HG02759 (cell line): ENCODE data around the gene SMAD3.
"Not testable (repeated sequence)": the region's sequence is repeated elsewhere in the genome, so short reads cannot be mapped to it uniquely, and the experiment has no call there.

Source experiments
- ATAC-seq: cut with Tn5 transposase; IDR thresholded peaks from one replicate; pipeline ENCODE4 v1.9.1; 2021; ENCODE audit warnings: mild to moderate bottlenecking, moderate library complexity; ENCODE audit not compliant: unreplicated experiment

Gene SMAD3

DNA sequence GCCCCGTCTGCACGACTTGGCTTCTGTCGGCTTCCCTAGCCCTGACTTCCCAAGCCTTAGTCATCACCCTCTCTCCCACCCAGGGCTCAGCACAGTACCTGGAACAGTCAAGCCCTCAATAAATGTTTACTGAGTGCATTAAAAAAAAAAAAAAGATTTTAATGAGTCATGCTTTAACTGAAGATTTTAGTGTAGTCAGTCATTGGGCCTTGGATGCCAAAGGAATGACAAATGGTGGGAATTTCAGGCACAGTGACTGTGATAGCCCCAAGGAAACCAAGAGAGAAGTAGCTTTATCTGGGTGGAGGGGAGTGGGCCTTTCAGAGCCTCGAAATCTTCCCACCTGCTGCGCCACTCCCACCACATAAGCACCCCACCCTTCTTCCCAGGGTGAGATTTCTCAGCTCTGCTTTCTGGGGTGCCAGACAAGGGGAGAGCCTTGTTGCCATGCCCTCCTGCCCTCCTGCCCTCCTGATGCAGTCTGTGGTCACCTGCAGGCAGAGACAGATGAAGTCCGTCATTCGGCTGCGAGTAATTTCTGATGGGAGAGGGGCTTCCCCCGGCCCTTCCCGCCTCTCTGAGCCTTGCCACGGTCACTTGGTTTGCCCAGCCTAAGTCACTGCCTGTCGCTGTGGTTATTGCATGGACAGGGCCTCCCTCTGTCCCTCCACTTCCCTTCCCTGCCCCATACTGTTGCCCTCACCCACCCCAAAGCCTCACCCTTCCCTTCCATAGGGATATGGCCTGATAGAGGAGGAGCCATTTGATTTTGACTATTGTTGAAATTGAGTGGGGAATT is 41.8 kb downstream of the SMAD3 start:
- ATAC-seq, result no peak

DNA sequence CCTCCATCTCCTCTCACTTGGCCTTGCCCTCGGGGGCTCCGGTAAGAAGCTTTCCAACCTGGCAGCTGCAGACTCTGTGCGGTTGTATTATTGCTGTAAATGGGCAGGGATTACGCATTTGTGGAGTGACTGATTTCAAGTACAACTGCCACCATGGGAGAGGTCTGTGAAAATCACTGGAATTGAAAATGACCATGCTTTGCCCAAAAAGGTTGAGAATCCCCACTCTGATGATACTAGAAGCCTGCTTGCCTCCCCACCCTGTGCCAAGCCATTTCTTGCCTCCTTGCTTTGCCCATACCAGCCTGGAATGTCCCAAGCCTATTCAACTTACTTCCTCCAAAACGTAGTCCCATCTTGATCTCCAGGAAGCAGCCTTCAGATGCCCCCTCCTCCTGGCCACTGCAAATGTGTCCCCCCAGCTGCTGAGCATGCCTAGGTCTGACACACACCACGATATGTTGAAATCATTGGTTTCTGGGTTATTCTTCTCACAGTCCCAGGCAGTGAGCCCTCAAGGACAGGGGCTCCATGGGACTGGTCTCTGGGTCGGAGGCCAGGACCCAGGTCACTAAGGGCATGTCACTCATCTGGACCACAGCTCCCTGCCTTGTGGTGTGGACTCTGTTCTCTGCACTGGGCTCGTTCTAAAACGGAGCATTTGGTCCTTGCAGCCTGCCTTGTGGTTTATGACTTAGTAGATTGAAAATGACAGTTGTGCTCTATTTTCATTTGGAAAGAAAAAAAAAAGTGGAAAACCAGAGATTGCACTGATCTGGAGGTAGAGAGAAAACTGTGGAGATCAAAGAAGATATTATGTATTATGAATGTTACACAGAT is 42.9 kb downstream of the SMAD3 start:
- no peak for ATAC-seq

DNA sequence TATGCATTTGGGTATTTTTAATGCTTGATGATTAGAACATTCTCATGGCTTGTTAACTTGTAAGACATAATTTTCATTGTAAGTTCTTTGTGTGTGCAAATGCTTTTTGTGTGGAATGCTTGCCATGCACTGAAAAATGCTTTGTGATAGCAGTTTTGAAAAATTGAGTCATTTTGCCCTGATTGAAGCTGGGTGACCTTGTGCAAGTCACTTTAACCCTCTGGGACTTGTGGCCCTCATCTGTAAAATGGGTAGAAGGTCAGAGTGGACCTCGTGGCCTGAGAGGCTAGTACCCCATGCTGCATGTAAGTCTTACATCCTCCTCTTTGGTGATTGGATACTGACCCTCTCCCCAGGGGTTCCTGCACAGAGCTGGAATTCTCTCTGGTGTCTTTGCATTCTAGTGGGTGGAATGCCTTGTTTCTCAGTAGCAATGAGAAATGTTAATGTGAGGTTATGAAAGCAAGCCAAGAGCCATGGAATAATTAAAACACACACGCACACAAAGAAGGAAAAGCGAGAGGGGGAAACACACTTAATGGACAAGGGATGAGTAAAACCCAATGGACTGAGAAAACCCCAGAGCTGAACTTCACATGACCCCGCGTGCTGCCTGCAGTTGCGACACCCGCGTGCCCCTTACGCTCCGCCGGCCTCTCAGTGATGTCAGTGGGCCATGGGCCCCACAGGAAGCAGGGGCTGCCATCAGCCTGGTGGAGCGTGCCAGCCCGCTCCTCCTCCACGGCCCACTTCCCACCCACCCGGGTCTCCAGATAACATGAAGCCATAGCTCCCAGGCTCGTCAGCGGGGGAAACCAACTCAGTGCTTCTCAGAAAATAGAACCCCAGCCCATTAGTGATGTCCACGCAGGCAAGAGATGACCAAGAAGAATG is 44.0 kb downstream of the SMAD3 start:
- peak; percentile 83 for ATAC-seq

DNA sequence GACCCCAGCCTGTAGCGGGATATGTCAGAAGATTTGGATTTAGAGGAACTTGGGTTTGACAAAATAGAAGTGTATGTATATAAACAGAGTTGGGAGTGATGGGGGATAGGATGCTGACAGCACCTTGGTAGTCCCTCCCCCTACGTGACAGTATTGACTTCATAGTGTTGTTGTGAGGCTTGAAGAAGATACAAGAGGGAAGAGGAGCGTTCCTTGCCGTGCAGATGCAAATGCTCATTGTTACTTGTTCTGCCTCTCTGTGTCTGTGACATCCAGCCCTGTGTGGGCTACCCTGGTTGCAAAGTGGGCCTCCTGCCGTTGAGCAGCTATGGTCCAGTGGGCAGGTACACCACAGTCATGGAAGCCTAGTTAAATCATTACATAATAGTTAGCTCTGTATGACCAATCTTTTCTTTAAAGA is 45.0 kb downstream of the SMAD3 start:
- ATAC-seq, result peak; percentile 60

DNA sequence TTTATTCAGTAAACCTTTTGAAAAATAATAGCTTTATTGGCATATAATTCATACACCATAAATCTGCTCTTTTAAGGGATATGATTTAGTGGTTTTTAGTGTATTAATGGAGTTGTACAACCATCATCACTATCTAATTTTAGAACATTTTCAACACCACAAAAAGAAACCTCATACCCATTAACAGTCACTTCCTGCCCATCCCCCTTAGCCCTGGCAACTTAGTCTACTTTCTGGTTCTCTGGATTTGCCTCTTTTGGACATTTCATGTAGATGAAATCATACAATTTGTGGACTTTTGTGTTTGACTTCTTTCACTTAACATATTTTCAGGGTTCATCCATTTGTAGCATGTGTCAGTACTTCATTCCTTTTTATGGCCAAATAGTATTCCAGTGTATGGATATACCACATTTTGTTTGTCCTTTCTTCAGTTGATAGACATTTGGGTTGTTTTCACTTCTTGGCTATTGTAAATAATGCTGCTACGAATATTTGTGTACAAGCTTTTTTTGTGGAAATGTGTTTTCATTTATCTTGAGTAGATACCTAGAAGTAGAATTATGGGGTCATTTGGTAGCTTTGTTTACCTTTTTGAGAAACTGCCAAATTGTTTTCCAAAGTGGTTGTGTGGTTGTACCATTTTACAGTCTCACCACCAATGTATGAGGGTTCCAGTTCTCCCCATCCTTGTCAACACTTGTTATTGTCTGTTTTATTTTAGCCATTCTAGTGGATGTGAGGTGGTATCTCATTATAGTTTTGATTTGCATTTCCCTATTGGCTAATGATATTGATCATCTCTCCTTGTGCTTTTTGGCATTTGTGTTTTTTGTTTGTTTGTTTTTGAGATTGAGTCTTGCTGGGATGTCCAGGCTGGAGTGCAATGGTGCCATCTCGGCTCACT is 45.8 kb downstream of the SMAD3 start:
- ATAC-seq, result no peak

DNA sequence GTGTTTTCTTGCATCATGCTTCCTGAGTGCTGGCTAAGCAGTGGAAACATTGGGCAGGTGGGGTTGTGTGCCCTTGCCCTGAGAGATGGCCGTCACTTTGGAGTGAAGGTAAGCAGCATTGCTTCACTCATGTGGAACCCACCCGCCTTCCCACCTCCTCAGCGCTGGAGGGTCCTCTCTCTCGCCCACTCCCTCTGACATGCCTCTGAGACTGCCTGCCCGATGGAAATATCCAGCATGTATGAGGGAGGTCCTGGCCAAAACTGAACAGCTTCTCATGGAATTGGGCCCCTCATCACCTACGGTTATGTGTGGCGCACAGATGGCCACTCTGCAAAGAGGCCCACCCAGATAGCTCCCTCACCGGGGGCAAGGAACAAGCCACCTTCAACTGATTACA is 48.6 kb downstream of the SMAD3 start:
- no peak for ATAC-seq

DNA sequence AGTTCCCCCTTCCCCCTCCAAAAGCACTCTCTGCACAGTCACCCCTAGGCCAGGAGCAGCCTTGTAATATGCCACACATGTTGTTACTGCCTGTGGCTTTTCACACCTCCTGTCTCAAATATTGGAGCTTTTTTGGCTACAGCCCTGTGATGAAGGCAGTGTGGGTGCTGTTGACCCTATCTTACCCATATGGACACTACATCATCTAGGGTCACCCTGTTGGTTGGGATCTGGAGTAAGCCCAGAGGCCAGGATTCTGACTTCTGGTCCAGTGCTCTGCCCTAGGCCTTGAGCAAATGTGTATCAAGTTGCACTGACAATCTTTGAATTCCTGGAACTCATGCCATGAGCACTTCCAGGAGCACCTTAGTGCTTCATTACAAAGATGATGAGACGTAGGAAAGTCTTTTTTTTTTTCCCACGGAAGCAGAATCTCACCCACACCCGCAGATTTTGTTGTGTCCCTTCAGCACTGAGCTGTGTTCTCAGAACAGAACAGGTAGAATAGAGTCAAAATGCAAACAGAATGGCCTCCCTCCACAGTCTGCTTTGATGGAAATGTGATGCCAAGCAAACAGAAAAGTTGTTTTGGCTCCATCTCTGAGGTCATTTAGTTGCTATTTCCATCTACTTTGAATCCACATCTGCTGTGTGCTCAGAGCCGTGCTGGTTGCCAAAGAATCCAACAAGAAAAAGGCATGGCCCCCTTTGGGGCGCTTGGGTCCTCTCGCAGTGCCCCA is 49.6 kb downstream of the SMAD3 start:
- ATAC-seq, result no peak

DNA sequence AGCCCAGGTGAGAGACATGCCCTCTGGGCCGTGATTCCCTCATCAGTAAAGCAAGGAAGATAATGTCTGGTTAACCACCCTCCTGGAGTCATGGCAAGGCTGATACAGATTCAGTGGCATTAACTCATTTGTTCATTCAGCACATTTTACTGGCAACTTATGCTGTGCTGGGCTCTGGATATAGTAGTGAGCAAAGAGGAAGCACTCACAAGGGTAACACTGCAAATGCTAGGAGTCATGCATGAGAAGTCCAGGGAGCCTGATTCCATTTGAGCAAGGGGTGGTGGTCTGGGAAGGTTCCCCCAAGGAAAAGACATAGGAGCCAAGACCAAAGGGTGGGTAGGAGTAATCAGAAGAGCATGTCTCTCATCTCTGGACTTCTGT is 50.2 kb downstream of the SMAD3 start:
- no peak for ATAC-seq

DNA sequence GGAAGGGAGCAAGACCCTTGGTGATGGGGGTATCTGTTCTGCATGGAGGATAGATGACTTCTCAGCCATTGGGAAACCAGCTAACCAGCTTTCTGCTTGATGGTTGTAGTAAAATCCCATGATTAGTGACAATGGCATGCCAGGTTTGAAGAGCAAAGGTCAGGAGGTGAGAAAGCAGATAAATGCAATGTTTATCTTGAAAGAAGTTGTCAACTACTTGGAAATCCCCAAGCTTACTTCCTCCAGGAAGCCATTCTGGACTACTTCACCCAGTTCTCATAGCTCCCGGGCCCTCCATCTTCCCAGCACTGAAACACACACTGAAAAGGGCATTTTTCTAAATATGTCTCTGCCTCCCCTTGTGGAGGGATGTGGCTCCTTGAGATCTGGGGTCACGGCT is 51.3 kb downstream of the SMAD3 start:
- no peak for ATAC-seq

DNA sequence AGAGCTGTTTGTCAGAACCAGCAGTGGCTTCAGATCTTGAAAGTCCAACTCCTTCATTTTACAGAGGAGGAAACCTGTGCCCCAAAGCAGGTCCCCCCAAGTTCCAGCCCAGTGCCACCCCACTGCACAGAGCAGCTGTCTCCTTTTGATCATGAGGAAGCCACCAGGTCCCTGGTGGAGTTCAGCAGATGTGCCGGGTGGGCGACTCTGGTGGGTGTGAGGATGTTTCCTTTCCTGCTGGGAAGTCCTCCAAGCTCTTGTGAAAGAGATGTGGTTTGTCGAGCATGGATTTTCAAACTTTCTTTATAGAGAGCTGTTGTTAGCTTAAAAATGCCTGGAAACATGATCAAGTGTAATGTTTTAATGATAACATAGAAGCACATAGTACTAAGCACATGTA is 52.0 kb downstream of the SMAD3 start:
- no peak for ATAC-seq

DNA sequence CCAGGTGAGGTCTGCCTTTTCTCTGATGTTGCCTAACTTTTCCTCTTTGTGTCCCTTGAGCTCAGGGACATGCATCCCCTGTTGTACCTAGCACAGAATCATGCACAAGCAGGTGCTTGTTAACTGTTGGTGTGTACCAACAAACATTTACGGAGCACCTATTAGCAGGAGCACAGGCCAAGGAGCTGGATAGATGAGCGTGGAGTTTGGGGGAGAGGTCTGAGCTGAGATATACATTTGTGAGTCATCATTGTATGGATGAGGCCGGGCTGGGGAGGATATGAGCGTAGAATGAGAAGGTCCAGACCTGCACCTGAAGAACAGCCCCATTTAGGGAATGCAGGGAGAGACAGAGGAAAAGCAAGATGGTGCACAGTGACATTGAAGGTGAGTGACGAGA is 53.4 kb downstream of the SMAD3 start:
- no peak for ATAC-seq

DNA sequence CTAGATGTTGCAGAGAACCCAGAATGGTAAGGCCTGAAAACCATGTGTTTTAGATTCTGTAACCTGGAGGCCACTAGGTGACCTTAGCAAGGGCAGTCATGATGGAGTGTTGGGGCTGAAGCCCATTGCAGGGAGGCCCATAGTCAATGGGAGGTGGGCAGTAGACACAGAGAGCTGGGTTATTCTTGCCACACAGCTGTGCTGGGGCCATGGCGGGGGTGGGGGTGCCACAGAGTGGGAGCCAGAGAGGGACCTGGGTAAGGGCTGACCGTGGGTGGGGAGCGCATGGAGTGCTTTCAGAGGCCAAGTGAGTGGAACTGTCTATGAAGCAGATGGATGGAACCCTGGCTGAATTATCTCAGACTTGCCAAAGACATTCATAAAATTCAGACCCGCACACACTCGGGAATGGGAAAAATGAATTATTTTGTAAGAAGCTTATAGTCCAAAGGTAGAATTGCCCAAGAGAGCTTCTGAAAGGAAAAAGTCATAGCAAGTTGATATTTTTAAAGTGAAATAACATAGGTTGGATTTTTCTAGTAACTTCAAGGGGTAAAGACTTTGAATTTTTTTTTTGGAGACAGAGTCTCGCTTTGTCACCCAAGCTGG is 53.9 kb downstream of the SMAD3 start:
- ATAC-seq, result no peak

DNA sequence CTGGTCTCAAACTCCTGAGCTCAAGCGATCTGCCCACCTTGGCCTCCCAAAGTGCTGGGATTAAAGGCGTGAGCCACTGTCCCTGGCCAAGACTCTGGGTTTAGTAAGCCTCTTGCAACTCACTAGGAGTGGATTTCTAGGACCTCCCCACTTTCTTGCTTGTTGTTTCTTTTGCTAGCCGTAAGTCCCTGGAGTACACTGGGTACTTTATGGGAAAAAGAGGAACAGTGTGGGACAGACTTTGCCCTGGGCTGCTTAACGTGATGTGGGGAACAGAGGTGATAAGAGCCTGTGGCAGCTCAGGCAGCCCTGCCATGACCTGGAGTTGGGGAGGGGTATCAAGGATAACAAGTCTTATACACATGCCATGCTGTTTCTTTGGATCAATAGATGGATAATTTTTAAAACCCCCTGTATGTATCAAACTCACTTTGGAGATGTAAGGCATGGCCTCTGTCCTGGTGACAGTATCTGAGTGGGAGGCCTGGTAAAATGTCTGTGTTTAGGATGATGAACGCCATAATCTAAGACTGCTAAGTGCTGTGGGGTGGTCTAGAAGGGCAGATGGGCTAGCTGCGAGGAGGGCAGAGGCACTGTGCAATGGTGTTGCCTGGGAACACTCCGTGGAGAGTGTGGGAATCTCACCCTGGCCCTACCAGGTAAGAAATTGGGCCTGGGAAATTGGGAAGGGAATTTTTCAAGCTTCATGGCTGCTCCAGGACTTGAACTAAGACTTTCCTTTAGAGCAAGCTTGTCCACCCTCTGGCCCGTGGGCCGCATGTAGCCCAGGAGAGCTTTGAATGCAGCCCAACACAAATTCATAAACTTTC is 54.8 kb downstream of the SMAD3 start:
- ATAC-seq, result no peak

DNA sequence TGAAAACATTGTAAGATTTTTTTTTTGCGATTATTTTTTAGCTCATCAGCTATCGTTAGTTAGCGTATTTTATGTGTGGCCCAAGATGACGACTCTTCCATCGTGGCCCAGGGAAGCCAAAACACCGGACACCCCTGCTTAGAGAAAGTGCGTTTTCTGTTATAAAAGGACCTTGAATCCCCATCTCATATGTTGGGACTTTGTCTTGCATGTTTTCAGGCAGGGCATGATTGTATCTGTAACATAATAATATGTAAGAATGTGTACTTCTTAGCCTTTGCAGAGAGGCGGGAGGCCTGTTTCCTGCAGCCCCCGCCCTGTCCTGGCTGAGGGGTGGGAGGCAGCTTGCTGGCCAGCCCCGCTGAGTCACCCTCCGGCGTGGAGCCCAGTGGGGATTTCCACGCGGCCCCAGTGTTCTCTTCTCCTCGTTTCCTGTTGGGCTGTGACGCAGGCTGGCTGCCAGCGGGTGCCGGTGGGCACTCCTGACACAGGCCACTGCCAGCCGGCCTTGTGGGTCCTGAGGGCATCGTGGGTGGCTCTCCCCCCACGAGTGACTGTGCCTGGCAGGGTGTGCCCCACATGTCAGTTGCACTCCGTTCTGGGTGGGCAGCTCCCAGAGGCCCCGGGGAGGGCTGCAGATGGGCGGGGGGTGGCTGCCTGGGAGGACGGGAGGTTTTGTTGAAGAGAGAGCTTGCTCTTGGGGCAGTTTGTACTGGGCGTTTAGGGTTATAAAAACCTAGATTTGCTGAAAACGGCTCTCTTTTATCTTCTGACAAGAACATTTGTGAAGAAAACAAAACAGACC is 55.6 kb downstream of the SMAD3 start:
- ATAC-seq, result peak; percentile 85

DNA sequence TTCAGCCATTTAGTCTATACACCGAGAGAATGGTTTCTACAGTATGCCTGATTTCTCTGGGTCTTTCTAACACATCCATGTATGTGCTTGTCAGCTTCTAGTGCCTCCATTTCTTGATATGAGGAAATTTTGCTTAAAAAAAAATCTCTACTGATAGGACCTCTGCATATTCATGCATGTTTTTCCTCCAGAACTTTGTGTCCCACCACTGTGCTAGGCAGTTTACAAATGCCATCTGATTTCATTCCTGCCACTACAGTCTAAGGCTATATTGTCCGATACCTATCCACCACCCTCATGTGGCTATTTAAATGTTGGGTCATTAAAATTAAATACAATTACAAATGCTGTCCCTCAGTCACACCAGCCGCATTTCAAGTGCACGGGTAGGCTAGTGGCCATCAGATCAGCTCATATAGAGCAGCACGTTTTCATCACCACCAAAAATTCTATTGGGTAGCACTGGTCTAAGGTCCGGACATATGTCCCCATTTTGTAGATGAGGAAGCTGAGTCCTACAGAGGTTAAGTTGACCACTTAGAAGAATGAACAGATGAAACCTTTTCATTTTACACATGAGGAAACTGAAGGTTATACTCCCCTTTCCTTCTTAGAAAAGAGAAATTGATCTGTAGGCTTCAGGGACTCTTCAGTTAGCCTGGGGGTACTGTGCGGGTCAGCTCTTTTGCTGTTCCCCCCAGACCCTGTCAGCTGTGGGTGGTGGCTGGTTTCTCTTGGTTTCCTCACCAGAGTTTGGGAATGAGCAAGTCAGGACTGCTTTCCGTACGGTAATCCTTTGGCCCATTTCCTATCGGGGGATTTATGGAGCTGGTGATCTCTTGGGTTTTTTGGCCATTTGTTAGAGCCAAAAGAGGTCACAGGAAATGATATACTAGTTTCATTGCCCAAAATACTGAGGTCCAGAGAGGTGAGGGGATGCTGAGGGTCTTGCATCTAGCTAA is 56.5 kb downstream of the SMAD3 start:
- no peak for ATAC-seq

DNA sequence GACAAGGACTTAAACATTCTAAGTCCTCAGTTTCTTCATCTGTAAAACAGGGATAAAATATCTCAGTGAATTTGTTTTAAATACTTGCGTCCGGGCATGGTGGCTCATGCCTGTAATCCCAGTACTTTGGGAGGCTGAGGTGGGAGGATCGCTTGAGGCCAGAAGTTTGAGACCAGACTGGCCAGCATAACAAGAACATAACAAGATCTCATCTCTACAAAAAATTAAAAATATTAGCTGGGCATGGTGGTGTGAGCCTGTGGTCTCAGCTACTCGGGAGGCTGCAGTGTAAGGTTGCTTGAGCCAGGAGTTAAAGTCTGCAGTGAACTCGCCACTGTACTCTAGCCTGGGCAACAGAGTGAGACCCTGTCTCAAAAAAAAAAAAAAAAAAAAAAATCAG is 57.4 kb downstream of the SMAD3 start:
- ATAC-seq, result not testable (repeated sequence)
